ENCODE data around the gene RHBDL1.
A peak's percentile ranks its signal among the peaks of the same experiment; 100 is the strongest.

Gene RHBDL1

GRCh38 chr16:723695-724094 lies 48.2 kb downstream of the RHBDL1 start:
- TF ChIP-seq CTCF (conservative IDR thresholded peaks at IDR 0.05; ENCODE audit: low read depth, low read length): no peak
- no peak overlapping the region for H3K4me3 ChIP-seq (ENCODE audit: low read depth, low read length)
- DNase-seq (ENCODE audit: low read depth): no peak

- DNase-seq (ENCODE audit: low read depth): no peak
- no peak overlapping the region for H3K4me3 ChIP-seq (ENCODE audit: low read depth, low read length)
- no peak for TF ChIP-seq CTCF (conservative IDR thresholded peaks at IDR 0.05; ENCODE audit: low read depth, low read length)
Measured at GRCh38 chr16:724188-725040, 48.9 kb downstream of the RHBDL1 start.

- no peak for TF ChIP-seq CTCF (conservative IDR thresholded peaks at IDR 0.05; ENCODE audit: low read depth, low read length)
- H3K4me3 ChIP-seq (ENCODE audit: low read depth, low read length): no peak overlapping the region
- DNase-seq (ENCODE audit: low read depth): no peak
Measured at GRCh38 chr16:725041-725376, 49.5 kb downstream of the RHBDL1 start.

- TF ChIP-seq CTCF (conservative IDR thresholded peaks at IDR 0.05; ENCODE audit: low read depth, low read length): no peak
- no peak overlapping the region for H3K4me3 ChIP-seq (ENCODE audit: low read depth, low read length)
- no peak for DNase-seq (ENCODE audit: low read depth)
Measured at GRCh38 chr16:725463-726187, 50.2 kb downstream of the RHBDL1 start.

GRCh38 chr16:726188-726437 lies 50.6 kb downstream of the RHBDL1 start:
- TF ChIP-seq CTCF (conservative IDR thresholded peaks at IDR 0.05; ENCODE audit: low read depth, low read length): no peak
- no peak overlapping the region for H3K4me3 ChIP-seq (ENCODE audit: low read depth, low read length)
- DNase-seq (ENCODE audit: low read depth): no peak

GRCh38 chr16:726438-727290 lies 51.2 kb downstream of the RHBDL1 start, which contains the start of the genes CCDC78 and HAGHL:
Gene CCDC78, minus strand, starts transcription at chr16:726443. Its CDS starts 76 bp downstream, at chr16:726367.
Gene HAGHL, plus strand, starts transcription at chr16:727106. Its CDS starts 404 bp downstream, at chr16:727510.
- no peak for TF ChIP-seq CTCF (conservative IDR thresholded peaks at IDR 0.05; ENCODE audit: low read depth, low read length)
- peak within 1 kb of the TSS; percentile 68 for H3K4me3 ChIP-seq (ENCODE audit: low read depth, low read length)
- DNase-seq (ENCODE audit: low read depth): peak; percentile 64
